SH-SY5Y (cell line): ENCODE results near the gene MDGA2.

ENCODE experiments used
- GATA2 ChIP-seq: IDR thresholded peaks from 2 replicates; pipeline ENCODE4 v1.6.1; 2011; ENCODE audit warnings: mild to moderate bottlenecking, low read depth, low read length
- GATA3 ChIP-seq: IDR thresholded peaks from 2 replicates; pipeline ENCODE4 v1.6.1; 2011; ENCODE audit warnings: low read depth, mild to moderate bottlenecking, low read length, moderate library complexity

- TF ChIP-seq GATA2 (no peak), GATA3 (no peak)
Observed at GRCh38 chr14:47039336-47039735, 636.1 kb downstream of the MDGA2 start.
